HG02938 (cell line): ENCODE measurements around the gene GADD45B.

Experiments used
- ATAC-seq: cut with Tn5 transposase; IDR thresholded peaks from one replicate; pipeline ENCODE4 v1.9.1; 2021; ENCODE audit warnings: mild to moderate bottlenecking, moderate library complexity; ENCODE audit not compliant: unreplicated experiment

The GADD45B gene, protein sequence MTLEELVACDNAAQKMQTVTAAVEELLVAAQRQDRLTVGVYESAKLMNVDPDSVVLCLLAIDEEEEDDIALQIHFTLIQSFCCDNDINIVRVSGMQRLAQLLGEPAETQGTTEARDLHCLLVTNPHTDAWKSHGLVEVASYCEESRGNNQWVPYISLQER

DNA sequence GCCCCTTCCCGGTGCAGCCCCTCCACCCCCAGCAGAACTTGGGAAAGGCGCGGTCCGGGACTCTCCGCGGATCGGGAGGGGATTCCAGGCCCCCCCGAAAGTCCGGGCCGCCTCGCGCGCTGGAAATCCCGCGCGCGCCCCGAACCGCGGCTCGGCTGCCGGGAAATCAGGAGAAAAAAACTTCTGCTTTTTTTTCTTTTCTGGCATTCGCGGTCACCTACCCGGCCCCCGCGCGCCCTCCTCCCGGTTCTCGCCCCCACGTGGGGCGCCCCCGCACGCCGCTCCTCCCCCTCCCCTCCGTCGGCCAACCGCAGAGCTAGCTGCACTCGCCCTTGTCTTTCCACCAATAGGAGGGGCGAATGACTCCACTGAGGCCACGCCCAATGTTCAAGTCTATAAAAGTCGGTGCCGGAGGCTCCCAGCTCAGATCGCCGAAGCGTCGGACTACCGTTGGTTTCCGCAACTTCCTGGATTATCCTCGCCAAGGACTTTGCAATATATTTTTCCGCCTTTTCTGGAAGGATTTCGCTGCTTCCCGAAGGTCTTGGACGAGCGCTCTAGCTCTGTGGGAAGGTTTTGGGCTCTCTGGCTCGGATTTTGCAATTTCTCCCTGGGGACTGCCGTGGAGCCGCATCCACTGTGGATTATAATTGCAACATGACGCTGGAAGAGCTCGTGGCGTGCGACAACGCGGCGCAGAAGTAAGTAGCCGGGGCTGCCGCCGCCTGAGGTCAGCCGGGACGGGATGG is at the start of gene GADD45B:
GADD45B (plus strand) TSS at position 426 of the 749 bp plus-strand sequence; CDS start at position 658, 232 bp downstream.
- ATAC-seq: peak; percentile 50

DNA sequence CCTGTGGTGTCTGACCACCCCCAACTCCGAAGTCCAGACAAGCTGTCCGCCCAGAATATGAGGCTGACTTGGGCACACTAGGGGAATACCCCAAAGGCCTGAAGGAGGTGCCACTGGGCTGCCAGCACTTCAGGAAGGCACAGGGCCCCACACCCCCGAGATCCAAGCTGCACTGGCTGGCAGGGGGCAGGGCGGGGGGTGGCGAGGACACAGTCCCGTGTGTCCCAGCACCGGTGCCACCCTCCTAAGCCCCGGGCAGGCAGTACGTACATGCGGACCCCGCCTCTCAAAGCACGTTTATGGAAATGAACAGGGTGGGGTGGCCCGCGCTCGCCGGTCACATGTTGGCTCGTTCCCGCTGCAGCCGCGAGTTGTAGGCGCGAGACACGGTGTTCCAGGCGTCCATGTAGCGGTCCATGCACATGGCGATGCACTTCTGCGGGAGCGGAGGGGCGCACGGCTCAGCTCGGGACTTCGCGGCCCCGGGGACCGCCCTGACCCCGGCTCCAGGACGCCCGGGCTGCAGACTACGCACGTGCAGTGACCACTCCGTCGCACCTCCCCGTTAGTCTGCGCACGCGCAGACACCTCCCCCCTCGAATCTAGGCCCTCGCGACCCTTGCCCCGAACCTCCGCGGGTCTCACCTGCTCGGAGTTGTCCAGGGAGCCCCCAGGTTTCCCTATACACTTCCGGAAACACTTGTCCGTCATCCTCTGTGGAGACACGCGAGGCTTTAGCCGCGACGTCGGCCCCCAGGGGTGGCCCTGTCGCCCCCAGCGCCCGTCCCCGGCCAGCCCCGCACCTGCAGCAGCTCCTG is 49.1 kb upstream of the GADD45B start:
- ATAC-seq: peak; percentile 20

DNA sequence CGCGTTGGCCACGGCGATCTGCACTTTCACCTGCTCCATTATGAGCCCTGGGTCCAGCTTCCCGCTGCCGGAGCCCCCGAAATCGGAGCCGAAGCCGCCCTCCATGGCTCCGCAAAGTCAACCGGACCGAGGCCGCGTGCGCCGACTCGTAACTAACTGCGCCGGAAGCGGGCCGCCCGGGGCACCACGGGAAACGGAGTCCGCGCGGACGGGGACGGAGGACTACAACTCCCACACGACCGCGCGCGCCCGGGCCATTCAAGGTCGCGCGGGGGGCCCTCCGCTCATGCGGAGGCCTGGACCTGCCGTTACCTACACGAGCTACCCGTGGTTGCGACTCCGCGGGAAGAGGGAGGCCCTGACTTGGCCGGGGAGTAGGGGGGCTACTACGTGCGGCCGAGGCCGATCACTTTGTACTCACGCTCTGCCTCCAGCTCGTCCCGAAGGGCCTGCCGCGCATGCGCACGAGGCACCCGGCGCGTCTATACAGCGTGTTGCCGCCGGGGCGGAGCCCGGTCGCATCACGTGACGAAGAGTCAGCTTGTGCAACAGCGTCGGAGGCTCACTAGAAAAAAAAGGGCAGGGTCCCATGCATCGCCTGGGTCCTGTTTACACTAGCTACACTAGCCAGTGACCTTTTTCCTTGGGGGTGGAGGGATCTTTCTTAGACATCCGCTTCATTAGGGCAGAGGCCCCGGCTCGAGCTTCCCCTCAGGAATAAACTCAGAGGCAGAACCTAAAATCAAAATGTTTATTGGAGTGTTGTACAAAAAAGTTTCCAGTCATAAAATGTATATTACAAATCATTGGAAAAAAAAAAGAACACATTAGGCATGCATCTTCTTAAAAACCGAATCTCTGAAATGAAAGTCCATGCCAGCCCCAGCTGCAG is 48.3 kb upstream of the GADD45B start, which contains the start of gene TIMM13:
TIMM13 (minus strand) TSS at position 158 of the 892 bp plus-strand sequence; CDS start at position 105, 53 bp downstream.
- peak; percentile 75 for ATAC-seq

DNA sequence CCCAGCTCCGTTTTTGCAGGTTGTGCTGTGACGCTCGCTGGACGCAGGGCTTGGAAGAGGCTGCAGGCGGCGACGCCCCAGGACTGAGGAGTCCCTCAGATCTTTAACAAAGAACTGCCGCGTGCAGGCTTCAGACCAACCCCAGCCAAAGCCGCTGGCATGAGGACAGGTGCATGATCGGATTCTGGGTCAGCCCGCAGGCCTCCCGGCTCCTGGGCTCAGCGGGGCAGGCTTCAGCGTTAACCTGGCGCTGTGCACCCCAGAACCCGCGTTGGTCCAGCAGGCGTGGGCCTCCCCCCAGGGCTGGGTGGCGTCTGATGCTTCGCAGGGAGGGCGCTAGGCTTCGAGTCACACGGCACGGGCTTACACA is 47.6 kb upstream of the GADD45B start:
- no peak for ATAC-seq

DNA sequence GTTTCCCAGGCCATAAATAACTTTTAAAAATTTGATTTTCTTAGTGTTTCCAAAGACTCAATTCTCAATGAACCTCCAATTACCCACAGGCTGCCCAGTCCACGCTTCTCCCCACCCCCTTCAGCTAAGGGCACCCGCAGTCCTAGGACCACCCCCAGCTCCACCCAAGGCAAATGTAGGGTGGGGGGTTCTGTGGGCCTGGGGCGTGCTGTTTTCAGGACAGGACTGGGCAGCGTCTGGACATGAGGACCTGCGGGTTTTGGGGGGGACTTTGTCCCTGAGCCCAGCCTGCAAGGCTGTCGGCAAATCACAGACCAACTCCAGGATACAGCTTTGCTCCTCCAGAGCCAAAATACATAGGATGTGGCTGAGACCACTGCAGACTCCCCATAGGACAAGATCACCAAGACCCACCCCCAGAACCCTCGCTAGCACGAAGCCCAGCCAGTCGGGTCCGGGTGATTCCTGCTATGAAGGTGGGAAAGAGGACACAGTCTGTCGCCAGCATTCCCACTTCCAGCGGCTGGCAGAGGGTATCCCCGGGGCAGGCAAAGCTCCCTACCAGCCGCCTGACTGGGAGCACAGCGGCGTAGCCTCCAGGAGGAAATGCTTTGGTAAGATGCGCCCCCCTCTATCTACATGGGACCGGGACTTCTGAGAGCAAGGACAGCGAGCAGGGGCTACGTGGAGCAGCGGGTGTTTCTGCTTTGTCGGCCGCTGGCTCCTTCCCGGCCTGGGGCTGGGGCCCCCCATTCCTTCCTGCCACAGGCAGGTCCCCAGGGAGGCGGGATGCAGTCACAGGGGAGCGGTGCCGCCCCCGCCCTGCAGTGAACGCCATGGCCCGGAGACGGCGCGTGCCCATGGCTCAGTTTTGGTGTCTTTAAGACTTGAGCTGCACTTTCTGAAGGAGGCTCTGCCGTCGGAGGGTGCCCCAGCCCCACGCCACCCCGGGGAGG is 46.9 kb upstream of the GADD45B start:
- ATAC-seq: no peak

DNA sequence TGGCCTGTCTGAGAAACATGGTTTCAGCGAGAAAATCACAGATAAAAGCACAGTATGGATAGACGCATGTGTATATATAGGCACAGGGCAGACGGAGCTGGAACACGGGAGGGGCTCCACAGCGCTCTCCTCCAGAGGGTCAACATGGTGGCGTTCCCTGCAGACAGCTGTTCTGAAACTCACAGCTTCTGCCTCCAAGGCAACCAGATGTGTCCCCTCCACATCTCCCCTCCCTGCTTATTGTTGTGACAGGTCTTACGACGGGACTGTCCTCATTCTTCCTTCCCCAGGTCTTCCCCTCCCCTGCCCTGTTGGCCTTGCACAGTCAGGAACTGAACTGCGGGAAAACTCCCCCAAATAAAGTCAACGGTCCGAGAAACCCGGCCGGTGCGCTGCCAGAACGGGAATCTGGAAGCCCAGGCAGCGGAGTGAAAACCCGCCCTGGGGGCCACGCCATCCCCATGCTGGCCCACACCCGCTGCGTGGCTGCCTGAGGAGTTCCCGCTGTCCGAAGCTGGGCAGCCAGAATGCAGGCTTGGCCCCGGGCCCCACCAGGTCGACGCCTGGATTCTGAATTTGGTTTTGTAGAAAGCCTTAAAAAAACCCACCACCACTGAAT is 45.9 kb upstream of the GADD45B start:
- ATAC-seq: no peak

DNA sequence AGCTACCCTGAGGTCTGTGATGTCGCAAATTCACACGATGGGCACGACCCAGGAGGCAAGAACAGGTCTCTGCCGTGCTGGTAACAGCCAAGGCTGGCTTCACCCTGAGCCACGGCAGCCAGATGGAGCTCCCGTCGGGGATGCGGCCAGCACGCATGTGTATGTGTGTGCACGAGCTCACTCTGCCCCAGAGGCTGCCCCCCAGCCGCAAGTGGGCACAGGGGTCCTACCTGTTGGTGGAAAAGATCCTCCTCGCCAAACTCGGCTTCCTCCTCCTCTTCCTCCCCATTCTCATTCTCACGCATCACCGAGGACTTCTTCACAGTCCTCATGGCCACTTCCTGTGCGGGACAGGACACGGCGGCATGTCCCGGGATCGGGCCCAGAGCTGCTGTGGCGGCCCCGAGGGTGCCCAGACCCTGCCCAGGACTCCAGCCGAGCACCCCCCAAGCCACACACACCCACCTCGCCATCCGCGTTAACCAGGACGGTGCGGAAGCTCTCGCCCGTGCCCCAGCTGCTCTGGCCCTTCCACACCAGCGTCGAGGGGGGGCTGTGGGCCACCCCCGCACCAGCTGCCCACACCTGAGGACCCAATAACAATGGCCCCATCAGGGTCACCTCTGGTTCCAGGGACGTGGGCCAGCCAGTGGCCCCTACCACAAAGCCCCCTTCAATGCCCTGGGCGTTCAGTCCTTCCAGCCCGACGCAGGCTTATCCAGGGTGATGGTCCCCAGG is 44.4 kb upstream of the GADD45B start:
- no peak for ATAC-seq

DNA sequence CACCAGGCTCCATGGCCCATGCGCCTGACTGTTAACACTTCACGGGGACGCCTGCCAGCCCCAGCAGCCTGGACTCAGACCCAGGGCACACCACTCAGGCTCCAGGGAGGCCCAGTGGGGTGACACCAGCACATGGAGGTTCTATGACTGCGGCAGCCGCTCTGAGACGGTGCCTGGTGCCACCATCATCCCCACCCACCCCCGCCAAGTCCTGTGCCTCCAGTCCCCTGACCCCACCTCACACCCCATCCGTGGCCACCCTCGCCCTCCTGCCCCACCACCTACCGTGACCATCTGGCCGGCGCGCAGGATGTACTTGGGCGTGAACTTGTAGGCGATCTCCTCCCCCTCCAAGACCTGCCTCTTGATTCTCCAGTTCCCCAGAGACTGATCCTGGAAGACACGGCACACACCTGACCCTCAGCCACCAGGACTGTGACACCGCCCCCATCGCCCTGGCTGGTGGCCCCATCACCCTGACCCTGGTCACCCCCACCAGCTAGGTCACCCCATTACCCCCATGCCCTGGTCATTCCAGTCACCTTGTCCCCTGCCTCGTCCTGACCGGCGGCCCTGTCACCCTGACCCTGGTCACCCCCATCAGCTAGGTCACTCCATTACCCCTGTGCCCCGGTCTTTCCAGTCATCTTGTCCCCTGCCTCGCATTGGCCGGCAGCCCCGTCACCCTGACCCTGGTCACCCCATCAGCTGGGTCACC is 43.6 kb upstream of the GADD45B start:
- ATAC-seq: no peak

DNA sequence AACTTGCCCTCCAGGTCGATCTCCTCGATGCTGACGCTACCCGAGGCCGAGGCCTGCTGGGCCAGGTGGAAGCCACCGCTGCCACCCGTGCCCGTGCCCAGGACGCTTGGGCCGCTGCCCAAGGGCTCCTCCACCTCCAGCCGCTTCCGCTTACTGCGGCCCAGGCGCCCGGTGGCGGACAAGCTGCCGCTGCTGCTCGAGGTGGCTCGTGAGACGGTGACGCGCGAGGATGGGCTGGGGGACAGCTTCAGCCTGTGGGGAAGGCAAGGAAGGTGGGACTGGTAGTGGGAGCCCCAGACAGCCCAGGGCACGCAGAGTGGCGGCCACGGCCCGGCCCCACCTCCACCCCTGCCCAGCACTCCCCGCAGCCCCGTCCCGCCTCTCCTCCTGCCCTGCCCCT is 42.1 kb upstream of the GADD45B start:
- no peak for ATAC-seq

DNA sequence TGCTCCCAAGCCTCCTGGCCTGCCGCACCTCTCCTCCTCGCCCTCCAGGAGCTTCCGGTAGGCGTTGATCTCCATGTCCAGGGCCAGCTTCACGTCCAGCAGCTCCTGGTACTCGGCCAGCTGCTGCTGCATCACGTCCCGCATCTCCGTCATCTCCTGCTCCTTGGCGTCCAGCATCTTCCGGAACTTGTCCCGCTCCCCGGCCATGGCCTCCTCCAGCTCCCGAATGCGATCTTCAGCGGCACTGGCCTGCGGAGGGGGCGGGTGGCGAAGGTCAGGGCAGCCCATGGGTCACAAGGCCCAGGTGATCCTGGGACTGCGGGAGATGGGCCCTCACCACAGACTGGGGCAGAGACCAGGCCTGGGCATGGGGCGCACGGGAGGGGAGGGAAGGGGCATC is 41.7 kb upstream of the GADD45B start:
- no peak for ATAC-seq

DNA sequence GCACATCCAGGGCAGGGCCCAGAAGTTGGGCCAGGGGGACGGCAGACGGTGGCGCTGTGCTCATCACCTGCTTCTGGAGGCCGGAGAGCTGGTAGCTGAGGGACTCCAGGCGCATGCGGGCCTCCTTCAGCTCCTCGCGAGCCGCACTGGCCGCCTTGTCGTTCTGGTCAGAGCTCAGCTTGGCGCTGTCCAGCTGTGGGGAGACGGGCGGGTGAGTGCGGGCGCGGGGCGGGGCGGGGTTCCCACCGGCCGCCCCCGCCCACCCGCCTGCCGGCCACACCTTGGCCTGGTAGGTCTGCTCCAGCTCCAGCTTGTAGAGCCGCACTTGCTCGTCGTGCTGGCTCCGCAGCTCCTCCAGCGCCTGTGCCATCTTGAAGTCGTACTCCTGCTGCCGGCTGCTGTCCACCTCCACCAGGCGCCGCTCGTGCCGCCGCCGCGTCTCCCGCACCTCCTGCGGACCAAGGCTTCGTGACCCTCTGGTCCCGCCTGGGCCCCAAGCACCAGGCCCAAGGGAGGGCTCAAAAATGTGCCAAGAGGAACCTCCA is 41.1 kb upstream of the GADD45B start:
- ATAC-seq: no peak

DNA sequence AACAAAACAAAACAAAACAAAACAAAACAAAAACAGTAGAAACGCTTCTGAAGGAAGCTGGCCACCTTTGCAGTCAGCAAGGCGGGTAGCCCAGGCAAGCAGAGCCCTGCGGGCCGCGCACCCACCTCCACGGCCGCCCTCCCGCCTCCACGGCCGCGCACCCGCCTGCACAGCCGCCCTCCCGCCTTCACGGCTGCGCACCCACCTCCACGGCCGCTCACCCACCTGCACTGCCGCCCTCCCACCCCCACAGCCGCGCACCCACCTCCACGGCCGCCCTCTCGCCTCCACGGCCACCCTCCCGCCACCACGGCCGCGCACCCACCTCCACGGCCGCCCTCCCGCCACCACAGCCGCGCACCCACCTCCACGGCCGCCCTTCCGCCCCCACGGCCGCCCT is 39.5 kb upstream of the GADD45B start:
- no peak for ATAC-seq

DNA sequence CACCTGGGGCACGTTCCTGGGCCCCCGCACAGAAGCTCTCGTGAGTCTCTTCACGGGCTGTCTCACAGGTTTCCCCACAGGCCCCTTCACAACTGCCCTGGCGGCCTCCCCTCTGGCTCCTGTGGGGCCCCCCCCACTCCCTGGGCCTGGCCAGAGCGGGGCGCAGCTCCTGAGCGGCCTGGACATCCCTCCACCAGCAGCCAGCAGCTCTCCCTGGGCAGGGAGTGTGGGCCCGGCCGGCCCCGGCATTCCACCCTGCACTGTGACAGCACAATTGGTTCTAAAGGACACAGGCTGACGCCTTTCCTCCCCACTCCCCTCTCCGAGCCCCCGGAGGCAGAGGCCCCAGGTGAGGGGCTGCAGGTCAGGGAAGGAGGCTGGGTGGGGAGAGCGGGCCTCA is 39.0 kb upstream of the GADD45B start:
- ATAC-seq: no peak

DNA sequence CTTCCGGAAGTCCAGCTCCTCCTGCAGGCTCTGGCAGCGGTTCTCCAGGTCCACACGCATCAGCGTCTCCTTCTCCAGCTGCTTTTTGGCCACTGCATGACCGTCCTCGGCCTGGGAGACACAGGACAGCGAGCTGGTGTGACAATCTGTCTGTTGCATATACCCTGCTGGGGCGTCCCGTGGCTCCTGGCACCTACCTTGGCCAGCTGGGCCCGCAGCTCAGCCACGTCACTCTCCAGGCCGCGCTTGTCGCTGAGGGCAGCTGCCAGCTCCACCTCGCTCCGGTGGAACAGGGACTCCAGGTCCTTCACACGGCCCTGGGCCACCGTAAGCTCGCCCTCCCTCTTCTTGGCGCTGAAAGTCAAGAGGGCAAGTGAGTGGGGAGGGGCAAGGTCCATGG is 37.7 kb upstream of the GADD45B start:
- no peak for ATAC-seq

DNA sequence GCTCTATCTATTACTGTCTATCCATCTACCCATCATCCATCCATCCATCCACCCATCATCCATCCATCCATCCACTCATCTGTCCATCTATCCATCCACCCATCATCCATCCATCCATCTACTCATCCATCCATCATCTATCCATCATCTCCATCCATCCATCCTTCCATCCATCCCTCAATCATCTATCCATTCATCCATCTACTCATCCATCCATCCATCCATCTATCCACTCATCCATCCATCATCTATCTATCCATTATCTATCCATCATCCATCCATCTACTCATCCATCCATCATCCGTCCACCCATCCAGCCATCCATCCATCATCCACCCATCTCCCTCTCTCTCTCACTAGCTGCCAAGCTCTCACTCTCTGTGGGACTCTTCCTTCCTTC is 35.4 kb upstream of the GADD45B start:
- ATAC-seq: no peak

DNA sequence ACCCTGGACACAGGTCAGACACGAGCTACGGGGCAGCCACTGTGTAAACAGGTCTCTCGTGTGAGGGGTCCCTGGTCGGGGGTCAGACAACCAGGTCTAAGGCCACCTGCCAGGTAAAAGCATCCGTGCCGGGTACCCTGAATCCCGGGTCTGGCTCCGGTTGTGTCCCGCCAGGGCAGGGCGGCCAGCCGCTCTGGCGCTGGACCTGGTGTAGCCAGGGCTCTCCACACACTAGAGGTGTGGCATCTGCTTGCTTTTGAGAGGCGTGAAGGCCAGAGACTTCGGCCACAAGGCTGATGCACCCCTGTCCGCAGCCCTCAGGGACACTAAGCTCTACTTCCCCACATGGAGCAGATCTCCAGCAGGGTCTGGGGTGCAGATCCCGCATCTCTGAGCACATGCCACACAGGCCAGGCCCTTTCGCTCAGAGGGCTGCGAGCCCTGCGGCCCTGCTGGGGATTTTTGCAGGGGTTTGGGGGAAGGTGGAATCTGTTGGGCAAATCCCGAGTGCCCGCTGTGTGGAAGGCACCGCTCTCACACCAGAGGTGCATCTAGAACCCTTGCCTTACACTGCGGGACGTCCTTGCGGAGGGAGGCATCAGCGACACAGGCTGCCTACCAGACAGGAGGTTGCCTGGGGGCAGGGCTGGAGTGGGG is 34.7 kb upstream of the GADD45B start:
- no peak for ATAC-seq

DNA sequence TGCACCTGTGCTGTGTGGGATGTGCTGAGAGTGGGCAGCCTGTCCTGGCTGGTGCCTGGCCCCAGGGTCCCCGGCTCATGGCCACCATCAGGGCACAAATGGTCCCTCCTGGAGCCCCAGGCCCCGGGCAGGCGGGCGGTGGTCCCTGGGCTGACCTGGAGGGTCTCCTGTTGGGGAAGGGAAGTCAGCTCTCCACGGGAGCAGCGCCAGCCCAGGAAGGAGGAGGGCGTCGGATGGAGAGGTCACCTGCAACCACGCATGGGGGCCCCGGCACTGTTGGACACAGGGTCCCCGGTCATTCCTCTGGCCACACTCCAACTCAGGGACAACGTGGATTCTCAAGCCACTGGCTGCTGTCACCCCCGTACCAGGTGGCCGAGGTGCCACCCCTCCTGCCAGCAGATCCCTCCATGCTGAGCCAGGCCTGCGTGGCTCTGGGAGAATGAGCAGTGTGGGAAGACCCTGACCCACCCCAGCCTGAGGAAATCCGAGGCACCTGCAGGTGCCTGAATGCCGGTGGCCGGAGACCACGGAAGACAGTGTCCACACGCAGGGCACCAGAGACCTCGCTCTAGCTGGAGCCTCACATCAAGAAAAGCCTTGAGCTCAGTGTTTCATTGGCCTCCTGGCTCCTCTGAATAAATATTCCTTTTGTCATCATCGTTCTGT is 32.7 kb upstream of the GADD45B start:
- ATAC-seq: no peak
